HG02678 (cell line): ENCODE data around the gene MPP3.

ENCODE experiments used
- ATAC-seq: cut with Tn5 transposase; IDR thresholded peaks from one replicate; pipeline ENCODE4 v1.9.1; 2021; ENCODE audit warnings: mild to moderate bottlenecking, moderate library complexity; ENCODE audit not compliant: unreplicated experiment

Gene MPP3

DNA sequence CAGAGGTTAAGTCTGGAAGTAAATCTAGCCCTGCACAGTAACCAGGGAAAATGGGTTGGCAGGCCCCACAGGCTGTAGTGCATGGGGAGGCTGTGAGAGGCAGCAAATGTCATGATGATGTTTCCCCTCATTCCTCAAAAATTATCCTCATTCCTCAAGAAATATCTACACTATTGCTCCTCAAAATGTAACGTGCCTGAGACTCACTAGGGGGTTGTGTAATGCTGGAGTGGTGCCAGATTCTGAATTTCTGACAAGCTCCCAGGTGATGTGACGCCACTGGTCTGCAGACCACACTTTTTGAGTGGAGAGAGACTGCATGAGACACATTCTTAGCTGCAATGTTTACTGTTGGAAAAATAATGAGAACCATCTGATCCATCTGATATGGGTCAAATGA is 1.2 kb upstream of the MPP3 start:
- ATAC-seq, result no peak

DNA sequence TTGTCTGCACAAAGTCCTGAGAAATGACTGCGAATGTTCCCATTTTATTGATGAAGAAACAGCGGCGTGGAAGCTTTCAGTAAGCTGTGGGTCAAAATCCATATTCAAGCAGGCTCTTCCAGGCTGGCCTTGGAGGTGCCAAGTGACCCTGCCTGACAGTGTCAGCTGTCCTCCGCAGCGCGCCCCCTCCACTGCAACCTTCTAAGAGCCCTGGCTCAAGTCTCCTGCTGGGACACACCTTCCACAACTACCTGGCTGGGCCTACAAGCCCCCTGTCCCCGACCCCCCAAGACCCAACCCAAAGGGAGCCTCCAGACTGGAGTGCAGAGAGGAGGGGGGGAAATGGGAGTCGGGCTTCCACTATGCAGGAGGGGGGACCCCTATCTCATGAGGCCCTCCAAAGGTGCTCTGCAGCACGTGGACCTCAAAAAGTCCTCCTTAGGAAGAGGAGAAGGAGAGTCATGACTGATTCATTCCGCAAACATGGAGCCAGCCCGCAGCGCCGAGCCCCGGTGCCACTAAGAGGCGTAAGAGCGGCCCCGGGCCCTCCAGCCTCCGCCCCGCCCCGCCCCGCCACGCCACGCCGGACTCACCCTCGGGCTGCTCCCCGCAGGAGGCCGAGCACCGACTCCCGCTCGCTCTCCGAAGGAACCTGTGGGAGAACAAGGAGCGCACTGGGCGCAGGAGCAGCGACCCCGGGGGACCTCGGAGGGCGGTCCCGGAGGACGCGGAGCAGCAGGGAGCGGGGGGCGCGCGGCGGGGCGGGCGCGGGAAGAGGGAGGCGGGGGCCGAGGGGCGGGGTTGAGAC is 574 bp downstream of the MPP3 start:
- no peak for ATAC-seq

GRCh38 chr17:43831633-43832032 is 1.3 kb downstream of the MPP3 start:
- ATAC-seq, result no peak

DNA sequence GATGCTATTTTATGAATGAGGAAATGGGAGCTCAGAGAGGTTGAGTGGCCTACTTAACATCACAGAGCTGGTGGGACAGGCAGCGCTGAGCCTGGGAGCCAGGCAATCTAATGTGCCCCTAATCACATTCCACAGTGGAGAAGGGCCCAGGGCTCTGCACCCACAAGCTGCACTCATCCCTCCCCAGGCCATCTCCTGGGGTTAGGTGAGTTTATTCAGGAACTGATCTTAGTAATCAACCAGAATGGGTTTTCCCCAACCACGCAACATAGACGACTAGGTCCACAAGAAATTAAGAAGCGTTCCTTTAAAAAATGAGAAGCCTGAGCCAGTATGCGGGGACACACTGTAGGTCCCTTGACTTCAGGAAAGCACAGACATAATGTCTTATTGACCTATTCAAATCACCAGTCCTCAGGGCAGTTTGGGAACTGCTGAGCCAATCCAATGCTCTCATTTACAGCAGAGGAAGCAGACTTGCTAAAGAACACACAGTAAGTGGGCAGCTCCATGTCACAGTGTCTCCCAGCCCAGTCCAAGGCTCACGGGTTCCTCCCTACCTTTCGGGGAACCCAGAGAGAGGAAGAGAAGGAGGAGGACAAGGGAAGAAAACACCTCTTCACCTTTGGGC is 2.3 kb downstream of the MPP3 start:
- no peak for ATAC-seq

GRCh38 chr17:43829738-43830137 is 3.2 kb downstream of the MPP3 start:
- ATAC-seq, result no peak

- no peak for ATAC-seq
Observed at GRCh38 chr17:43827596-43827995, 5.3 kb downstream of the MPP3 start.

DNA sequence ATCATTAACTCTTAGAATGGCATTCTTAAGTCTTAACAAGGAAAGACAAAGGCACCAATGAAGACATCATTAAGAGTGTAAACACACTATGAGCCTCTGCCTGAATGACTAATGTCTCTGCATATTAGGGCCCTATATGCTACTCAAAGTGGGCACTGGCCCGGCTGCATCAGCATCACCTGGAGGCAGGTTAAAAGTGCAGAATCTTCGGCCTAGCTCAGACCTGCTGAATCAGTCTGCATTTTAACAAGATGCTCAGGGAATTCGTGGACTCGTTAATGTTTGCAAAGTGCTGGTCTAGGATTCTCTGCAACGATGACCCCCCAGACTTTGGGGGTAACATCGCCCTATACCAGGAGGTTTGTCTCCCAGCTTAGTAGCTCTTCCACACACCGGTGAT is 6.7 kb downstream of the MPP3 start:
- ATAC-seq, result no peak

- ATAC-seq, result no peak
Observed at GRCh38 chr17:43825567-43825966, 7.4 kb downstream of the MPP3 start.

- no peak for ATAC-seq
Observed at GRCh38 chr17:43823350-43824084, 9.4 kb downstream of the MPP3 start.

DNA sequence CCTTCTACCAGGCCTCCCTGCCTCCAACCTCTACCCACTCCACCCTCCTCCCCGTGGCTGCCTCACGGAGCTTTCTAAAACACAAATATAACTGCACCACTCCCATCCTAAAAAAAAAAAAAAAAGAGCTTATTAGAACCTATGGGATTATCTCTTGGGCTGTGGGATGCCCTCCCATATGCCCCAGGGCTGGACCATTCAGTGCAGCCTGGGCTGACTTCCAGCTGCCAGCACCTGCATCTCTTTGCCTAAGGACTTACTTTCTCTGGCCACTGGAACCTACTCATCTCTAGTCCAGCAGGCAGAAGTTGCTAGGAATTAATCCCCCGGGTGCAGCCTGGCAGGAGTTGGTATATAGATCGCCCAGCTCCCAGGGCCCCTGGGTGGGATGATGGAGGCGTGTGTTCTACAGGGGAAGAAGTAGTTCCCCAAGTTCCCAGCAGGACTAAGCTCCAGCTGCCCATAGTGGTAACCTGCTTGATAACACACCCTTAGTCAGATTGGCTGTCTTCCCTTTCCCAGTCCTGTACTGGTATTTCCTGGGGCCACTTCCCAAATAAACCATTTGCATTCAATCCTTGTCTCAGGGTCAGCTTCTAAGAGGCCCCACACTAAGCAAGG is 10.3 kb downstream of the MPP3 start:
- ATAC-seq, result no peak

DNA sequence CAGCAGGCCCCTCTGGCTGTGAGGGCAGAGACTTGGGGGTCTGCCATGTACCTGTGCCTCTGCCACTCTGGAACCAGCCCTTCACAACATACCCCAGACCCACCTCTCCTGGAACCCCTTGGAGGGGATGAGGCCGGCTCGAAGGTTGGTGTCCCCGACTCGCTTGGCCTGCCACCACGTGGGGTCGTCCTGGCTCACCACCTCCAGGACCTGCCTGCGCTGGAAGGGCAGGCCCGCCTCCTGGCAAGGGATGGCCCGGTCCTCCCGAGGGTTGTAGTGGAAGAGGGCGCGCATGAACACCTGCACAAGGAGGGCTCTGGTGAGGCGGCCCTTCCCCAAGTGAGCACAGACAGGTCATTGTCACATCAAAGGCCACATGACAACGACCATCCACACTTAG is 12.2 kb downstream of the MPP3 start:
- ATAC-seq, result no peak

- ATAC-seq, result no peak
Observed at GRCh38 chr17:43818966-43819365, 14.0 kb downstream of the MPP3 start.

GRCh38 chr17:43817826-43818225 is 15.1 kb downstream of the MPP3 start:
- no peak for ATAC-seq

DNA sequence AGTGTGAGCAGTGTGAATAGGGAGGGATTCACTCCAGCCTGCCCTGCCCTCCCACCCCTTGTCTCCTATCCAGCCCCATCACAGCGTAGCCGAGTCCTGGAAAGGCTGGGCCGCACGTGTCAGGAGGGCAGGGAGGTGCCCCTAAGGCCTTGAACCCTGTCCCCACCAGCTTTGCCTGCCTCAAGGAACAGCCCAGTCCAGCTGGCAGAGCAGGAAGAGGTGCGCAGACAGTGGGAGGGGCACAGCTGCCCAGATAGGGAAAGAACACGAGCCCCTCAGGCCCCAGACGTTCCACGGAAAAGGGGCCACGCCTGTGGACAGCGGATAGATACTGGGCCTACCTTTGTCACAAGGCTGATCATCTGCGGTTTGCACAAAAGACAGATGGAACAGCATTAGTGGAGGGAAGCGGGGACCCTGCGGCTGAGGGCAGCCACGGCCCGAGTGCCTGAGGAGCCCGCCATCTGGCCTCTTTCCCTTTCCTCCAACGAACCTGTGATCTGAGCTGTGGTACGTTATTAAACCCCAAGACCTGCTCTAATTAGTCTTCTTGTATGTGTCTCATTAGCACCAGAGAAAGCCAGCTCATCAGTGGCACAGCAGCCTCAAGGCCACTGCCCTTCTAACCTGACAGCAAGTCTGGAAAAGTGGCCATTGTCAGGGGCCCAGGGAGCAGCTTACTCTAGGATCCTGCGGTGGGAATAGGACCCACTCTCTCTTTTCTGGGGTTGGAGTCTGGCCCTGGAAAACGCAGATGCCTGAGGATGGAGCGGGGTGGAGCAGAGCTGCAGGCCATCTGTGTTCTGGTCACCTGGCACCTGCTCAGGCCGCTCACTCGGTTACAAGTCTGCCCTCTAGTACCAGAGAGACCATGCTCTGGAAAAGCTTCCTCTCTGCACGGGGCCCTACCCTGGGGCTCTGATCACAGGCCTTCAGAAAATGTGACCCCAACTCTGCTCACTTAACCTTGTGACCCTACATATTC is 16.3 kb downstream of the MPP3 start:
- ATAC-seq, result no peak

- ATAC-seq, result no peak
Observed at GRCh38 chr17:43814714-43815113, 18.2 kb downstream of the MPP3 start.

DNA sequence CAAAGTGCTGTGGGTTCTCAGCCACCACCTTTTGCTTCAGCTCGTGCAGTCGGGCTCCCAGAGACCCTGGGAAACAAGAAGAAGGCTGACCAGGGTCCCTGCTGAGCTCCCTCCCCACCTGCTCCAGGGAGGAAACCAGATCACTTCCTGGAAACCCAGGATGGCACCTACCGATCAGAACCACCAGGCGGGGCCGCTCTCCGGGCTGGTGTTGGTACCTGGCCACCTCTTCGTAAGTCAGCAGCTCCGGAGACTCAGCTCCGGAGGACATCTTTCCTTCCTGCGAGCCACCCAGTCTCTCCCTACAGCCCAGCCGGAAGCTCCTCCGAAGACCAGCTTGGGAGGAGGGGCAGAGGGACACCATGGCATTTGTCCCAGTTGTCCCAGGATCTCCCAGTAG is 18.9 kb downstream of the MPP3 start:
- ATAC-seq, result no peak

DNA sequence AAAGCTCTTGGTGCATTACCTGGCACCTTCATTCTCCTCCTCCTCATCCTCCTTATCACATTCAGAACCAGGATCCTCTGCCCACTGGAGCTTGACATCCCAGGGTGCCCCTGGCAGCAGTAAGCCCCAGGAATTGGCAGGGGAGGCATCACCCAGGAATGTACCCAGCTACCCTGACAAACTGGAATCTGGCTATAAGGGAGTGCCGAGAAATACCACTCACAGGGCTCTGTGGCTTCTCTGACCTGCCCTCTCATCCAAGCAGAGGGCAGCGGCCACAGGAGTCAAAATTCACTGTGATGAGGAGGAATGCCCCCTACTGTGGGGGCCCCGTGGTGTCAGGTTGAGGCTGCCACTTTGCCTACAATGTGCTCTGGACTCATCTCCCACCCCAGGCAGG is 19.6 kb downstream of the MPP3 start:
- ATAC-seq, result no peak

DNA sequence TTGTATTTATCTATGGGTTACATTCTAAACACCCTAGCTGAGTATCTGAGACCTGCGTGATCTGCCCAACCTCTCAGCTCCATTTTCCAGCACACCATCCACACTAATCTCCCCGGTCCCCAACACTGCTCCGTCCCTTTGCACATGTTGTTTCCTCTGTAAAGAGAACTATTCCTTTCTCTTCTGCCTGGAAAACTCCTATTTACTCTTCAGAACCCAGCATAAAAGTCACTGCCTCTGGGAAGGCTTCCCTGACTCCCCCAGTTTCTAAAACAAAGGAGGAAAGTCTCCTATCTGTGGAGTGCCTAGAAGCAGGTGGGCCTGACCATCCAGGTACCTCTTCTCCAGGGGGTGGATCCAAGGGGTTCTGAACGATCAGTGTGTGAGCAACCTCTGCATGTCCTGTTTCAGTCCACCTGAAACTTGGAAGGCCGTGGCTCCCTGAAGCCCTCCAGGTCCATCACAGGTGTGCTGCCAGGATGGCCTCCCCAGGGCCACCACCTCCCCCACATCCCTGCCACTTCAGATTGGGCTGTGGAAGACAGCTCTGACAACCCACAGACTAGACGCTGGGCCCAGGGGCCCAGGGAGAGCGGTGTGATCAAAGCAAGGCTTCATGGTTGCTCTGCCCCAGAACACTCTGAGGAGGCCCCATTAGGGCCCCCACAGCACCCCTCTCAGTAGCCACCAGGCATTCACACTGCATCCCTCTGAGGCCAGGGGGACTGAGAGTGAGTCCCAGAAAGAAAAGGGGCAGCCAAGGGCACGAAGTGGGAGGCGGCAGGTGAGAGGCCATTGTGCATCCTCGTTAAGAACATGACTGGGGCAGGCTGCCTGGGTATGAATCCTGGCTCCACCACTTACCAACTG is 20.3 kb downstream of the MPP3 start:
- no peak for ATAC-seq

GRCh38 chr17:43810823-43811222 is 22.1 kb downstream of the MPP3 start:
- ATAC-seq, result no peak
